H9 (cell line): ENCODE data around the gene MYO18B. TPM values are rescaled to one million over a fixed set of nuclear protein-coding genes. Genes with fewer than 3 reads are reported as not detected.

Experiments
- DNase-seq: peaks from one replicate; pipeline ENCODE4 v3.0.0-alpha.2; 2017
- H2AFZ ChIP-seq: one replicate; pipeline ENCODE4 v1.6.1; 2013; ENCODE audit warnings: mild to moderate bottlenecking, low read length, control low read depth, moderate library complexity
- H2AK5ac ChIP-seq: 2 replicates; pipeline ENCODE4 v1.6.1; 2013; ENCODE audit warnings: low read length, control low read depth, mixed read lengths; ENCODE audit not compliant: insufficient read length
- H2BK120ac ChIP-seq: one replicate; pipeline ENCODE4 v1.6.1; 2013; ENCODE audit warnings: low read depth, mild to moderate bottlenecking, low read length, control low read depth, inconsistent platforms; ENCODE audit not compliant: poor library complexity, severe bottlenecking
- H2BK12ac ChIP-seq: 2 replicates; pipeline ENCODE4 v1.6.1; 2013; ENCODE audit warnings: low read length, control low read depth, mixed read lengths, low read depth; ENCODE audit not compliant: insufficient read length
- H2BK15ac ChIP-seq: 2 replicates; pipeline ENCODE4 v1.6.1; 2013; ENCODE audit warnings: low read depth, low read length, control low read depth
- H2BK20ac ChIP-seq: one replicate; pipeline ENCODE4 v1.6.1; 2013; ENCODE audit warnings: low read depth, mild to moderate bottlenecking, low read length, control low read depth, inconsistent platforms; ENCODE audit not compliant: poor library complexity, severe bottlenecking
- H2BK5ac ChIP-seq: 2 replicates; pipeline ENCODE4 v1.6.1; 2013; ENCODE audit warnings: low read length, control low read depth, mixed read lengths; ENCODE audit not compliant: insufficient read length
- H3K14ac ChIP-seq: 2 replicates; pipeline ENCODE4 v1.6.1; 2013; ENCODE audit warnings: low read length, control low read depth; ENCODE audit not compliant: insufficient read depth
- H3K18ac ChIP-seq: 2 replicates; pipeline ENCODE4 v1.6.1; 2013; ENCODE audit warnings: low read depth, mild to moderate bottlenecking, mixed read lengths, low read length, control low read depth; ENCODE audit not compliant: insufficient read length
- H3K23ac ChIP-seq: 2 replicates; pipeline ENCODE4 v1.6.1; 2013; ENCODE audit warnings: low read length, control low read depth, mixed read lengths, low read depth; ENCODE audit not compliant: insufficient read length
- H3K23me2 ChIP-seq: 2 replicates; pipeline ENCODE4 v1.6.1; 2013; ENCODE audit warnings: low read depth, mild to moderate bottlenecking, mixed read lengths, low read length, control low read depth; ENCODE audit not compliant: insufficient read length, poor library complexity, severe bottlenecking
- H3K27ac ChIP-seq: 2 replicates; pipeline ENCODE4 v1.5.1; 2013; ENCODE audit warnings: low read length, control low read depth, mixed read lengths, low read depth; ENCODE audit not compliant: insufficient read length
- H3K27me3 ChIP-seq: 2 replicates; pipeline ENCODE4 v1.6.1; 2013; ENCODE audit warnings: low read length, control low read depth, inconsistent platforms; ENCODE audit not compliant: insufficient read depth
- H3K4ac ChIP-seq: 2 replicates; pipeline ENCODE4 v1.6.1; 2013; ENCODE audit warnings: low read depth, mild to moderate bottlenecking, control low read depth, inconsistent platforms, low read length, moderate library complexity
- H3K4me1 ChIP-seq: 2 replicates; pipeline ENCODE4 v1.6.1; 2013; ENCODE audit warnings: low read length, control low read depth, inconsistent platforms; ENCODE audit not compliant: insufficient read depth
- H3K4me2 ChIP-seq: 2 replicates; pipeline ENCODE4 v1.6.1; 2013; ENCODE audit warnings: low read length, control low read depth, mixed read lengths; ENCODE audit not compliant: insufficient read length, insufficient read depth
- H3K56ac ChIP-seq: 2 replicates; pipeline ENCODE4 v1.6.1; 2013; ENCODE audit warnings: low read depth, mild to moderate bottlenecking, mixed read lengths, low read length, control low read depth; ENCODE audit not compliant: insufficient read length
- H3K79me1 ChIP-seq: 2 replicates; pipeline ENCODE4 v1.6.1; 2013; ENCODE audit warnings: low read depth, mild to moderate bottlenecking, moderate library complexity, low read length, control low read depth, inconsistent platforms; ENCODE audit not compliant: insufficient read depth, poor library complexity, severe bottlenecking
- H3K79me2 ChIP-seq: 2 replicates; pipeline ENCODE4 v1.6.1; 2013; ENCODE audit warnings: low read length, control low read depth, inconsistent platforms; ENCODE audit not compliant: insufficient read depth
- H3K9ac ChIP-seq: 2 replicates; pipeline ENCODE4 v1.6.1; 2013; ENCODE audit warnings: low read length, control low read depth, mixed read lengths; ENCODE audit not compliant: insufficient read length; ENCODE audit errors: extremely low read depth
- H3K9me3 ChIP-seq: one replicate; pipeline ENCODE4 v1.6.1; 2013; ENCODE audit warnings: low read depth, low read length, inconsistent platforms; ENCODE audit not compliant: control insufficient read depth
- H3T11ph ChIP-seq: one replicate; pipeline ENCODE4 v1.6.1; 2013; ENCODE audit warnings: mild to moderate bottlenecking, low read length, control low read depth, inconsistent platforms
- H4K20me1 ChIP-seq: one replicate; pipeline ENCODE4 v1.6.1; 2013; ENCODE audit not compliant: control insufficient read depth, insufficient read length, insufficient read depth
- H4K5ac ChIP-seq: 2 replicates; pipeline ENCODE4 v1.6.1; 2013; ENCODE audit warnings: low read depth, mild to moderate bottlenecking, mixed read lengths, low read length, control low read depth; ENCODE audit not compliant: insufficient read length
- H4K8ac ChIP-seq: replicated peaks from 2 replicates; pipeline ENCODE4 v1.6.1; 2013; ENCODE audit warnings: low read length, control low read depth, mixed read lengths, low read depth; ENCODE audit not compliant: insufficient read length
- H4K91ac ChIP-seq: 2 replicates; pipeline ENCODE4 v1.6.1; 2013; ENCODE audit warnings: low read depth, mild to moderate bottlenecking, moderate library complexity, mixed read lengths, low read length, control low read depth; ENCODE audit not compliant: insufficient read length
- H3K27ac Mint-ChIP-seq, 3 experiments: 2 replicates in 2 of 3; 3 replicates in 1 of 3; pipeline ENCODE4 v1.8.0; 2020 to 2021; ENCODE audit warnings: mixed read lengths in 3 of 3, mild to moderate bottlenecking in 1 of 3, moderate library complexity in 1 of 3
- H3K27me3 Mint-ChIP-seq: 2 replicates; pipeline ENCODE4 v1.8.0; 2021; ENCODE audit warnings: low read depth, mild to moderate bottlenecking, moderate library complexity, mixed read lengths
- H3K36me3 Mint-ChIP-seq, 3 experiments: 2 replicates in 2 of 3; 3 replicates in 1 of 3; pipeline ENCODE4 v1.8.0; 2020 to 2021; ENCODE audit warnings: low read depth in 3 of 3, mixed read lengths in 3 of 3; ENCODE audit not compliant: insufficient read depth in 1 of 3
- H3K4me1 Mint-ChIP-seq, 2 experiments: 2 replicates each; pipeline ENCODE4 v1.8.0; 2020; ENCODE audit warnings: mixed read lengths in 2 of 2
- H3K4me3 Mint-ChIP-seq, 2 experiments: 2 replicates in 1 of 2; 3 replicates in 1 of 2; pipeline ENCODE4 v1.8.0; 2020 to 2021; ENCODE audit warnings: mild to moderate bottlenecking in 2 of 2, mixed read lengths in 2 of 2, moderate library complexity in 1 of 2
- H3K9me3 Mint-ChIP-seq, 2 experiments: 2 replicates in 1 of 2; 3 replicates in 1 of 2; pipeline ENCODE4 v1.8.0; 2020; ENCODE audit warnings: mild to moderate bottlenecking in 2 of 2, mixed read lengths in 2 of 2, moderate library complexity in 1 of 2
- WGBS: extraction: QIAGEN DNeasy Blood & Tissue Kit; methylation state at CpG from one replicate; pipeline ENCODE4 v1.1.7; 2013; ENCODE audit warnings: missing lambda C conversion rate, low lambda C conversion rate, mixed read lengths; ENCODE audit not compliant: insufficient read length; ENCODE audit errors: extremely low coverage; 5-methylcytosine and 5-hydroxymethylcytosine counted together
- total RNA-seq: library from RNA; stranded (reverse); gene quantifications from 2 replicates; pipeline ENCODE4 v1.2.1, GENCODE V29; 2021
- TF ChIP-seq, protein P1 (sequence below): fragments of 200-600 bp; sonication (generic); conservative IDR thresholded peaks from 3 replicates; pipeline ENCODE4 v1.8.0; 2021; ENCODE audit warnings: antibody characterized with exemption, mild to moderate bottlenecking

Gene MYO18B
- total RNA-seq, 1 experiment from 2014 or later, result 0.46 TPM

- no peak overlapping the region for H3K18ac ChIP-seq
- H4K91ac ChIP-seq, result no peak overlapping the region
- no peak overlapping the region for H3K27ac ChIP-seq
- no peak overlapping the region for H3K4me3 Mint-ChIP-seq
- H3K27me3 Mint-ChIP-seq, result peaks cover 18% of the 10 kb centered on the region
- no peak overlapping the region for H2BK15ac ChIP-seq
- no peak overlapping the region for H4K5ac ChIP-seq
- no peak overlapping the region for H2BK12ac ChIP-seq
- no peaks in the 10 kb centered on the region for H3K27me3 ChIP-seq
- no peaks in the 10 kb centered on the region for H3K4me1 ChIP-seq
- WGBS, result no CpG with 5 or more reads among the region's 3 CpGs
- H3K14ac ChIP-seq, result no peak overlapping the region
- no peaks in the 10 kb centered on the region for H3K9me3 ChIP-seq
- H3K36me3 Mint-ChIP-seq, result no peaks in the 10 kb centered on the region
- H3K79me1 ChIP-seq, result no peaks in the 10 kb centered on the region
- no peak overlapping the region for H3T11ph ChIP-seq
- H3K9me3 Mint-ChIP-seq, result peaks cover 7 to 8% of the 10 kb centered on the region in 2 experiments; a peak in 4 of 5 replicates
- no peak overlapping the region for H2BK5ac ChIP-seq
- H3K4ac ChIP-seq, result no peak overlapping the region
- no peak overlapping the region for H3K4me2 ChIP-seq
- no peak overlapping the region for H3K27ac Mint-ChIP-seq
- TF ChIP-seq, protein P1, sequence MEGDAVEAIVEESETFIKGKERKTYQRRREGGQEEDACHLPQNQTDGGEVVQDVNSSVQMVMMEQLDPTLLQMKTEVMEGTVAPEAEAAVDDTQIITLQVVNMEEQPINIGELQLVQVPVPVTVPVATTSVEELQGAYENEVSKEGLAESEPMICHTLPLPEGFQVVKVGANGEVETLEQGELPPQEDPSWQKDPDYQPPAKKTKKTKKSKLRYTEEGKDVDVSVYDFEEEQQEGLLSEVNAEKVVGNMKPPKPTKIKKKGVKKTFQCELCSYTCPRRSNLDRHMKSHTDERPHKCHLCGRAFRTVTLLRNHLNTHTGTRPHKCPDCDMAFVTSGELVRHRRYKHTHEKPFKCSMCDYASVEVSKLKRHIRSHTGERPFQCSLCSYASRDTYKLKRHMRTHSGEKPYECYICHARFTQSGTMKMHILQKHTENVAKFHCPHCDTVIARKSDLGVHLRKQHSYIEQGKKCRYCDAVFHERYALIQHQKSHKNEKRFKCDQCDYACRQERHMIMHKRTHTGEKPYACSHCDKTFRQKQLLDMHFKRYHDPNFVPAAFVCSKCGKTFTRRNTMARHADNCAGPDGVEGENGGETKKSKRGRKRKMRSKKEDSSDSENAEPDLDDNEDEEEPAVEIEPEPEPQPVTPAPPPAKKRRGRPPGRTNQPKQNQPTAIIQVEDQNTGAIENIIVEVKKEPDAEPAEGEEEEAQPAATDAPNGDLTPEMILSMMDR, result no peak
- H2BK20ac ChIP-seq, result no peak overlapping the region
- no peak overlapping the region for H2BK120ac ChIP-seq
- H2AFZ ChIP-seq, result no peak overlapping the region
- DNase-seq, result no peak
- H3K23me2 ChIP-seq, result no peaks in the 10 kb centered on the region
- no peak overlapping the region for H3K9ac ChIP-seq
- H2AK5ac ChIP-seq, result no peak overlapping the region
- H4K8ac ChIP-seq, result no peak overlapping the region
- no peak overlapping the region for H3K23ac ChIP-seq
- H4K20me1 ChIP-seq, result no peaks in the 10 kb centered on the region
- no peaks in the 10 kb centered on the region for H3K79me2 ChIP-seq
- no peak overlapping the region for H3K56ac ChIP-seq
- H3K4me1 Mint-ChIP-seq, result peaks cover 0 to 5% of the 10 kb centered on the region in 2 experiments; a peak in 3 of 4 replicates
These were observed 24.4 kb downstream of the MYO18B start for GRCh38 chr22:25766418-25766817.
